GM19239 (cell line): ENCODE results near the gene C19orf85.
"Not testable (repeated sequence)": the region's sequence is repeated elsewhere in the genome, so short reads cannot be mapped to it uniquely, and the experiment has no call there.

ENCODE experiments used
- DNase-seq: peaks from one replicate; pipeline ENCODE4 v3.0.0; 2011; ENCODE audit warnings: low spot score; ENCODE audit not compliant: insufficient read length
- FAIRE-seq: peaks from 2 replicates; lab custom pipeline; 2011; peaks lifted over from hg19 to GRCh38; lab: Jason Lieb, UNC

Gene C19orf85

DNA sequence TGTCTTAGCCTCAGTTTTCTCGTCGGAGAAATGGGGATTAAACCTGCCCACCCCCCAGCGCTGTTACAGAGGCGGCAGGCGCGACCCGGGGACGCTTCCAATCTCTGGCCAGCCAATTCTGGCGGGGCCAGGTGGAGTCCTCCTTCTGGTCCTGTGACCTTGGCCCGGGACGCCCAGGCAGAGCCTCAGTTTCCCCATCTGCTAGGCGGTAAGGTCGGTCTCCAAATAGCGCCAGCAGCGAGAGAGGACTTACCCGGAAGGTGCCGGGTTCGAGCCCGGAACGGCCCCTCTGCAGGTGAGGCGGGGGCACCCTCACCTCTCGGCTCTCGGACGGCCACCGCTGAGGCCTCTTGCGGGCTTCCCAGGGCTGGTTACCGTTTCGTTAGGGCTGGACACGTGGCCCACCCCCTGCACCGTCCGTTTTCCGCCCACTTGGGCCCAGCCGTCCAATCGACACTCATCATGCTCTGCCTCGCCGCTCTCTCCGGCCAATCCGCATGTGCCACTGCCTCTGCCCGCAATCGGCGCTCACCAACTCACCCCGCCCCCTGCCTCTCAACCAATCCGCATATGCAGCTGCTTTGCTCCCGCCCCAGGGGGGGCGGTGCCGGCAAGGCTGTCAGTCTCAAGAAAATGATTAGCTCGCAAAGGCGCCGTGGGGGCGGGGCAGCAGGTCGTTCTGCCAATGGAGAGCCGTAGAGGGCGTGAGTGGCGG lies 3.1 kb downstream of the C19orf85 start, which contains the start of gene ISOC2:
Gene ISOC2 (minus strand): TSS at position 384 of the 715 bp plus-strand sequence. CDS start 5,156 bp downstream, outside the sequence.
- DNase-seq (peak; percentile 100), FAIRE-seq (peak; percentile 98)

DNA sequence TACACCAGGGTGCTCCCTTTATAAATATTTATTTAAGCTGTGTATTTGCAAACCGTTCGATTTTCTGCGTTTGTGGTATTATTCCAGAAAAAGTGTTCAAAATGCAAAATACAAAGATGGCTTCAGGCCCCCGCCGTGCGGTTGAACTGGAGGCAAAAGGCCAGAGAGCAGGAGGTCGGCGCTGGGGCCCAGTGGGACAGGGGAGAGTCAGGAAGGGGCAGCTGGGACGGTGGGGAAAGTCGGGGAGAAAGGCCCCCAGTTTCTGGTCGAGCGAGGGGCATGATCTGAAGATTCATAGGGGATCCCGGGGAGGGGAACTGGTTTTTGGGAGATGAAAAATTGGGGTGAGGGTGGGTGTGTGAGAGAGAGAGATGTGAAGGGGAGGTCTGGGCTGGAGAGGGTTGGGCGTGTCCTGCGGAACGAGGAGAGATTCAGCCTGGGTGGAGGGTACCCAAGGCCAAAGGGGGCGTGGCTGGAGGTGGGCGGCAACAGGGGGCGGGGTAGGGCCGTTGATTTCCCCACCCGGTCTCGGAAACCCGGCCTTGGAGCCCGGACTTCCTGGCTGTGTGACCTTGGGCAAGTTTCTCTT lies 3.8 kb downstream of the C19orf85 start:
- FAIRE-seq (peak; percentile 72), DNase-seq (no peak)

DNA sequence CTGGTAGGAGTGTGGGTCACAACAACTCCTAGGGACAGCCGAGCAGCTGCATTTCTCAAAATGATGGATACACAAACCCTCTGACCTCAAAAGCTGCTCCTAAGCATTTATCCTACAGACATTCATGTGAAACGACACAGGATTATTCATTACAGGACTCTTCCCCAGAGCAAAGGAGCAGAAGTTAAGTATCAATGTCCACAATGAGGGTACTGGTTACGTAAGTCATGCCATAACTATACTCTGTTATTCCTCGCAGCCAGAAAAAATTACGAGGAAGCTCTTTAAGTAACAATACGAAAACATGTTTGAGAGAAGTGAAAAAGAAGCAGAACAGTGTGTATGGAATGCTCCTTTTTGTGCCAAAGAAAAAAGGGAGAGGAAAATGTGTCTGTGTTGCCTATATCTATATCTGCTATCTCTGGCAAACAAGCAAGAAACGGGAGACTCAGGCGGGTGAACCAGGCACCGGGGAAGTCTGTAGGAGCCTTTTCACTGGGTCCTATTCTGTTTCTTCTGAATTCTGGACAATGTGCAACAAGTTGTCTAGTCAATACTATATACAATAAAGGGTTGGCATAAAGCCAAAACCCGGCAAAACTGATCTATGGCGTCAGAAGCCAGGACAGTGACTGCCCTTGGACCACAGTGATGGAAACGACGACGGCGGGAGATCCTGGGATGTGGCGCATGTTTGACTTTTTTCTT lies 4.4 kb downstream of the C19orf85 start:
- no peak for FAIRE-seq
- DNase-seq, result no peak

DNA sequence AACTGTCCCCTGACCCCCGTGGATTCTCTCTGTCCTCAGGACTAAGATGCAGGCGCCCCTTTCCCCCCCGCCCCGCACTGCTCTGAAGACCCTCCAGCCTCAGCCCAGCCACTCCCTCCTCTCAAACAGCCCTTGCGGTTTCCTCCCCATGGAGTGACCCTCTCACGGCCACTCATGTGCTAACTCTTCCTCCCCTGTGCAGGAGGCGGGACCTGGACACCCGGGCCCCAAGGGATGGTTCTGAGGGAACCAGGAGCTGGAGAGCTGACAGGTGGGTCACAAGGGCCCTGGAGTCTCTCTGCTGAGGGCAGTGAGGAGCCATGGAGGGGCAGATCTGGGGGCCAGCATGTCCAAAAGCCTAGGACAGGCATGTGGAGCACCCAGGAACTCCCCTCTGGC lies 5.0 kb downstream of the C19orf85 start:
- FAIRE-seq, result no peak
- DNase-seq, result no peak

DNA sequence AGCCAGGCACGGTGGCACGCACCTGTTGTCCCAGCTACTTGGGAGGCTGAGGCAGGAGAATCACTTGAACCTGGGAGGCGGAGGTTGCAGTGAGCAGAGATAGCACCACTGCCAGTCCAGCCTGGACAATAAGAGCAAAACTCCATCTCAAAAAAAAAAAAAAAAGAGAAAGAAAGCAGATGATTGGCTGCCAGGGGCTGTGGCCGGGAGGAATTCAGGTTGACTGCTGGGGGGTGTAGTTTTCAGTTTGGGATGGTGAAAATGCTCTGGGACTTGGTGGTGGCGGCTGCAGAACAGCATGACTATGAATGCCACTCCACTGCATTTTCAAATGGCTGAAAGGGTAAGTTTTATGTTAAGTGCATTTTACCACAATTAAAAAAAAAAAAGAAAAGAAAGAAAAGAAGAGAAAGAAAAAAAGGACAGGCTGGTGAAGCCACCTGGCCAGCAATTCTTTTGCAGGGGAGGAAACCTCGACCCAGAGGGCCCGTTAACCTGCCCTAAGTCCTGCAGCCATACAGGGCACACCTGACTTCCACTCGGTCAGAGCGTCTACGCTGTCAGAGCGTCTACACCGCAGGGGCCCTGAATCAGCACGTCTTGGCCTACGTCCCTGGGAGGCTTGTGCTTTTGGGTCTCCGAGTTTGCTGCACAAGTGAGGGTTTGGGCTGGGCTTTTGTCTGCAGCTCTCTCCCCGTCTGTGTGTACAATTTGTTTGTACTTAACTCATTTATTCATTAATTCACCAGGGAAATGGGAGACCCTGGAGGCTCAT lies 6.7 kb downstream of the C19orf85 start:
- FAIRE-seq (no peak), DNase-seq (no peak)

DNA sequence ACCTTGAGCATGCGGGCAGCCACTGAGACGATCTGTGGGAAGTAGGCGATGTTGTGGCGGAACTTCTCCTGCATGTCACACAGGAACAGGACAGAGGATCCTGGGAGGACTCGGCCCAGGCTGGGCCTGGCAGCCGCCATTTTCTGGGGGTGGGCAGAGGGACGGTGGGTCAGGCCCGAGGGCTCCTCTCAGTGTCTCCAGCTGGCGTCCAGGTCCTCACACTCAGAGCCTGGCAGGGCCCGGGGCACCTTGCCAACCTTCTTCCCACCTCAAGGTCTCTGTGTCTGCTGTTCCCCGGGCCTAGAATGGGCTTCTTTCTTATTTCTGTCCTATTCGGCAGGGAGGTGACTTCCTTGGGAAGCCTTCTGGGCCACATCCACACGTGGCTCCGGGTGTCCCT lies 8.2 kb downstream of the C19orf85 start:
- DNase-seq (no peak), FAIRE-seq (no peak)

DNA sequence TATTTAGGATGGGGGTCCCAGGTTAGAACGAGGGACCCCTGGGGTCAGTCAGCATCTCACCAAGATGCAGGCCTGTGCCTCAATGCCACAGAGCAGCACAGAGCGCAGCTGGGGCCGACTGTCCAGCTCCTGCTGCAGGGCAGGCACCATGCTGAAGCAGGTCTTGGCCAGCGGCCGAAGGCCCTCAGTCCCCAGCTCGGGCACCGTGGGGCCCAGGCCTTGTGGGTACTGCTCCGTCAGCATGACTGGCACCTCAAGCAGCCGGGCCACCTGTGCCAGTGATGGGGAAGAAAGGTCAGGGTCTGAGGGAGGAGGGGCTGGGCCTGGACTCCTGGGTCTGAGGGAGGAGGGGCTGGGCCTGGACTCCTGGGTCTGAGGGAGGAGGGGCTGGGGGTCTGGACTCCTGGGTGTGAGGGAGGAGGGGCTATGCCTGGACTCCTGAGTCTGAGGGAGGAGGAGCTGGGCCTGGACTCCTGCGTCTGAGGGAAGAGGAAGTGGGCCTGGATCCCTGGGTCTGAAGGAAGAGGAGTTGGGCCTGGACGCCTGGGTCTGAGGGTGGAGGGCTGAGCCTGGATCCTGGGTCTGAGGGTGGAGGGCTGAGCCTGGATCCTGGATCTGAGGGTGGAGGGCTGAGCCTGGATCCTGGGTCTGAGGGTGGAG lies 8.8 kb downstream of the C19orf85 start:
- no peak for DNase-seq
- no peak for FAIRE-seq

DNA sequence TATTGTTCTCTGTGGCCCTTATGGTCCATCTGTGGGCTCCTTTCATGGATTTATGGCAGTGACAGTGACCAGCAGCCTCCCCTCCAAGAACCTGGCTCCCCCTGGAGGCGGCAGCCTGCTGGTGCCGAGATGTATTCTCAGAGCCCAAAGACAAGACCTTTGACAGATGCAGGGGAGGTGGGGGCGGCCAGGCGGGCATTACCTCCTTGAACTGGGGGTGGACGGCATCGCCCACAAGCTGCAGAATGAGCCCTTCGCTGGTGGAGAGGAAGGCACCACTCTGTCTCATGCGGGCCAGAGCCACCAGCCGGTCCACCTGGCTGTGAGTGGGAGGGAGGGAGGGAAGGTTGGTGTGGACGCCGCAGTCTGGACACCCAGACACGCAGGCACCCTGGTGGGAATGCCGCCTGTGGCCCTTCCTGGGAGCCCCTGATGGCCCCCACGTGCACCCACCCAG lies 9.7 kb downstream of the C19orf85 start:
- no peak for DNase-seq
- FAIRE-seq, result no peak

DNA sequence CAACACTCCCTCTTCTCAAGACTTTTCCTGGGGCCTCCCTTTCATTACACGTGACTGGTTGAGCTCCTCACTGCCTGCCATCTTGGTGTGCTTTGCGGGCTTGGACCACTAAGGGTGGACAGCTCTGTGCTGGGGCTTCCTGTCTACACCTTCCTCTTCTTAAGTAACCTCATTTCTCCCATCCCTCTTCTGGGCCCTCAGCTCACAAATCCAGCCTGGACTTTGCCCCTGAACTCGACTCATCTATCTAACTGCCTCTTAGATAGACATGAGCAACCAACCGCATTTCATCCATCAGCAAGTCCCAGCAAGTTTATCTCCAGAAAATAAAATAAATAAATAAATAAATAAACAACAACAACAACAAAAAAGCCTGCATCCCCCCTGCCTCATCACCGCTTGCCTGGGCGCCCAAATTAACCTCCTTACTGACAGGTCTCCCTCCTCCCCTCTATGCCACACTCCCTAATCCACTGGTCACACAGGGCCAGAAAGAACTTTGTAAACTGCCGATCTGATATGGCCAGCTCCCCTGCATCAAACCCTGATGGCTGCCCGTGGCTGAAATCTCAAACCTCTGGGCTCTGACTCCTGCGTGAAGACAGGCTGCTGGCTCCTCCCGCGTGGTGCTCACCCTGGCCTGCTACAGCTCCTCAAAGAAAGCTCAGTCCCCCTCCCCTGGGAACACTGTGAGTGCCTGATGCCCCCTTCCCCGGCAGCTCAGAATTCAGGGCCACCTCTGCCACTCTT lies 10.9 kb downstream of the C19orf85 start:
- FAIRE-seq (no peak), DNase-seq (no peak)

DNA sequence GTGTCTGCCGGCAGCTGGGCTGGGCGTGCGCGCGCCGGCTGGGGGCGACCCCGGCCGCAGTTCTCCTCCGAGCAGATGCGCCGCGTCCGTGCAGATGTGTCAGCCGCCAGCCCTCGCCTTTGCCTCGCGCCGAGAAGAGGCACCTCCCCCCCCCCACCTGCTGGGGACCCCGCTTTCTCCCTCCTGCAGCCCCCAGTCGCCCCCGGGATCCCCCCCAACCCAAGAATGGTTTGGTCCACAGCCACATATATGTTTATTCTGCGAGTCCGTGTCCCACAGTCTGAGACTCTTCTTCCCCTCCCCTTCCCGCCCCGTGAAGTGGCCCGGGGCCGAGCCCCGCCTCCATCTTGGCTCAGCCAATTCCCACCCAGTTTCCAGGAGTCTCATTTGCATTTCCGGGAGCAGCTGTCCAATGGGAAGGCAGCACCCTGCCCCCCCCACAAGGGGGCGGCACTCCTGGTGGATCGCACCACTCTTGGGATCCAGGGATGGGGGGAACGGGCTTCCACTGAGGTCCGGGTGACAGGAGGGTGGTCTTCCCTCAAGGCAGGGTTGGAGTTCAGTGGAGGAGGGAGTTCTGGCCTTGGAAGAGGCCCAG lies 11.7 kb downstream of the C19orf85 start:
- DNase-seq (no peak), FAIRE-seq (no peak)

DNA sequence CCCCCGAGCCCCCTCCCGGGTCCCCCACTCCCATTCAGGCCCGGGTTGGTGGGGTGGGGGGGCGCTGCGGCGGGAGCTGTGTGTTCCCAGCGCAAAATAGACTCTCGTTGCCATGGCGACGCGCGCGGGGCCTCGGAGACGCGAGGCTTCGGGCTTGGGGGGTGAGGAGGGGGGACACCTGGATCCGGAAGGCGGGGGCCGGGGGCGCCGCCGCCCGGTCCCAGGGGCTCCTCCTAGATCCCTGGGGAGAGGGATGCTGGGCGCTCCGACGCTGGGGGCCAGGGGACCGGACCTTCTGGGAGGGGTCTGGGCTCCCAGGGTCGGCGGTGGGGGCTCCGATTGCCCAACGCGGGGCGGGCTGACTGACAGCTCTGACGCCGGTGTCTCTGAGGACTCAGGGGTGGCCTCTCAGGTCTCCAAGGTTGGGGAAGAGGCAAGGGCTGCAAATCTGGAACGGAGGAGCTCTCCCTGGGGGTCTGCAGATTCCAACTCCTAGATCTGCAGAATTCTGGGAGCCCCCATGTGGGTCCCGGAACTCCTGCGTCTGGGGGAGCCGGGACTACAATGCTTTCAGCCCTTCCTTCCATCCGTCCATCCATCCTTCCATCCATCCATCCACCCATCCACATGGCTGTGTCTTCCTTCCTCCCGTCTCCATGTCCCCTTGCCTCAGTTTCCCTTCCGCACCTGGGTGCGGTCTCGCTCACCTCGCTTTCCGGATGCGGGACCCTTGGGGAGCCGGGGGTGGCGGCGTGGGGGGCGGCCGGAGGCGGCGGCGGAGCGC lies 12.4 kb downstream of the C19orf85 start:
- no peak for DNase-seq

DNA sequence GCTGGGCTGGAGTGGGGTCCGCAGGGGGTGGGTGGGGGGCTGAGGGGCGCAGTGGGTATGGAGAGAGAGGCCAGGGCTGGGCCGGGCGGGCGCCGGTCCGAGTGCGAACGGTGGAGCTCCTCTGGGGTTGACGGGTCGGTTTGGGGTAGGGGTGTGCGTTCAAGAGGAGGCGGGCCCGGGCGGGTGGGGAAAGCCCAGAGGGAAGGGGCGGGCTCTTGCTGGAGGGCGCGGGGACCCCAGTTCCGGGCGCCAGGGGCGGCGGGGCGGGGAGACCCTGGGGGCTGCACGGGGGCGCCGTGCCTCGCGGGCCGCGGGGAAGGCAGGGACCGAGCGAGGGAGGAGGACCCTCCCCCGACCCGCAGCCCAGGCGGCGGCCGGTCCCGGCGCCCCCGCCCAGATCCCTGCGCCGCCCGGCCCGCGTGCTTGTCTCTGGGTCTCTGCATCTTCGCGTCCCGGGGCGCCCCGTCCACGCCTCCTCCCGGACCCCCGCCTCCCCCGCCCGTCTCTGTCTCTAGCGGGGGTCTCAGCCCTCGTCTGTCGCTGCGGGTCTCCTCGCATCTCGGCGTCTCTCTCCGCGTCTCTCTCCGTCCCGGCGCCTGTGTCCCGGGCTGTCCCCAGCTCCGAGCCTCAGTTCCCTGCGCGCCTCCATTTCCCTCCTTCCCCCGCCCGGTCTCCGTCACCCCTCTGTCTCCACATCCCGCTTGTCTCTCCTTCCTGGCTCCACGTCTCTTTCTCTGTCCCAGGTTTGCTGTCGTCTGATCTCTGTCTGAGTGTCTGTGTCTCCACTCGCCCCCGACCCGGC lies 13.2 kb downstream of the C19orf85 start:
- FAIRE-seq (no peak), DNase-seq (no peak)

More for the DNA sequence above, 12.4 kb downstream of the C19orf85 start:
- FAIRE-seq, result no peak

DNA sequence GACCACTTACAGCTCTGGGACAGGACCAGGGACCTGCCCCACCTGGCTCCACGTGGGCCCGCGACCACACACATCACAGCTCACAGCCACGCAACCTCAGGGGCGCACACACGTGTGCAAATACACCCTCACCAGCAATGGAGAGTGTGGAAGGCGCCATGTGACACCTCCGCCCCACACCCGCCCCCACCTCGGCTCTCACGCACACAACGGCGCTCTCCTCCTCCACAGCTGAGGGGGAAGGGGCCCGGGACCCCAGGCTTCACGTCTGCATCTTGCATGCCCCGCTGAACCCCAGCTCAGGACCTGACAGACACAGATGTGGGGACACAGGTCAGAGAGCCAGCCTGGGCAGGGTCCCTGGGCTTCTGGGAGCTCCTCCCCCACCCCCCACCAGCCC lies 15.1 kb downstream of the C19orf85 start:
- no peak for FAIRE-seq
- no peak for DNase-seq

DNA sequence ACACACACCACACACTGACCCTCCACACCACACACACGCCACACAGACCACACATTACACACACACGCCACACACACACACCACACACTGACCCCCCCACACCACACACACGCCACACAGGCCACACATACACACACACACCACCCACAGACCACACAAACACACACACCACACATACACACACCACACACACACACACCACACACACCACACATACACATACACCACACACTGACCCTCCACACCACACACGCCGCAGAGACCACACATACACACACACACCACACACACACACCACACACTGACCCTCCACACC lies 16.4 kb downstream of the C19orf85 start:
- not testable (repeated sequence) for FAIRE-seq

DNA sequence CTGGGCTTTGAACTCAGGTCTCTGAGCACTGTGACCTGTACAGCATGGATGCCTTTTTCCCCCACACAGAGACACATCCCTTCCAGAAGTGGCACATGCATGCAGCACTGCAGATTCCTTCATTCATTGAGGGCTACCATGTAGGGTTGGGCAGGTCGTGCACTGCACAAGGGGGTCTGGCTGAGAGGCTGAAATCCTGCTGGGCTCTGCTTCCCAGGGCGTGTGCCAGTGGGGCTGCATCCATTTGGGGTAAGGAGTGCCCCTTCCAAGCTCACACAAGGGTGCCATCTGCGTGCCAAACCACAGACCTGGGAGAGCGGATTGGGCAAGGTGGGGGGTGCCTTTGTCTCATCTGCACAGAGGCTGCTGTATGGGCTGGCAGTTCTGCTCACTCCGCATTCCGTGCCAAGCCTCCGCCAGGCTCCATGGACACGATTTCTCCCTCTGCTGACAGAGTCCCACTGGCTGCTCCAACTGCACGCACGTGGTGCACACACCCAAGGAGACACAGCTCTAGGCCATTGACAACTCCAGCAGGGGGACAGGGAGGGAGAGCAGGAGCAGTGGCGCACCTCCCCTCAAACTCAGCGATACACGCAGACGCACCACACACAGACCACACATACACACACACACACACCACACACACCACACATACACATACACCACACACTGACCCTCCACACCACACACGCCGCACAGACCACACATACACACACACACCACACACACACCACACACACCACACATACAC lies 17.0 kb downstream of the C19orf85 start:
- DNase-seq (no peak), FAIRE-seq (no peak)

More for the DNA sequence above, 16.4 kb downstream of the C19orf85 start:
- not testable (repeated sequence) for DNase-seq

DNA sequence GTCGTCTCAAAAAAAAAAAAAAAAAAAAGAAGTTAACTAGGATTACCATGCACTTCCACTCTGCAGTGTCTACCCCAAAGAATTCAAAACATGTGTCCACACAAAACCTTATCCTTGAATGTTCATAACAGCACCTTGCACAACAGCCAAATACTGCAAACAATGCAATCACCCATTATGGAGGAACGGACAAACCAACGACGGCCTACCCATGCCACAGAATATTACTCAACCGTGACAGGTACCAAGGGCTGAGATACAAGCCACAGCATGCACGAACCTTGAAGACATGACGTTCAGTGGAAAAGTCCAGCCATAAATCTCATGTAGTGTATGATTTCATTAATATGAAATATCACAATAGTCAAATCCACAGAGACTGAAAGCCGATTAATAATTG lies 18.5 kb downstream of the C19orf85 start:
- FAIRE-seq (no peak), DNase-seq (no peak)

DNA sequence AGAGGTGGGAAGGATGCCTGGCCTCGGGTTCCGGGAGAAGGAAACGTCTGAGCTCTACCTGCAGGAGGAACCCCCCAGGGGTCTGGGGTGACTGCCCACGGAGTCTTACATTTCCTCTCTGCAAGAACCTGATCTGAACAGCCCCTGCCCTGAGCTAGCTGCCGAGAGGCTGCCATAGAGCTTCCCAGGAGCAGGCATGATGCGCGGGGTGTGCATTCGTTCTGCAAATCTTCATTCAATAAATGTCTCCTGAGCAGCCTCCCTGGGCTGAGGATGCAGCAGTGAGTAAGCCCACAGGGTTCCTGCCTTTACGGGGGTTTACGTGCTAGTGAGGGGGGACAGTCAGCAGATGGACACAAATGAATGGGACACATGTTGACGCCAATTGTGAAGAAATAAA lies 19.9 kb downstream of the C19orf85 start:
- FAIRE-seq, result no peak
- DNase-seq, result no peak
